Psoas muscle (tissue), 8 donors: ENCODE measurements around the gene LSMEM2. TPM values are rescaled to one million over a fixed set of nuclear protein-coding genes. Genes with fewer than 3 reads are reported as not detected.

Experiments used
- ATAC-seq, 4 donors: fragments of 200-7000 bp; cut with Tn5 transposase; one replicate each; pipeline ENCODE4 v1.9.1; 2020; ENCODE audit warnings: moderate library complexity in 3 of 4, mild to moderate bottlenecking in 2 of 4
- DNase-seq, 2 donors: peaks; one replicate each; pipeline ENCODE4 v3.0.0-alpha.2; 2020
- H3K27ac ChIP-seq: fragments of 200-600 bp; one replicate; pipeline ENCODE4 v1.8.0; 2022
- H3K27me3 ChIP-seq, 3 donors: fragments of 200-600 bp in 1 of 3; one replicate each; pipeline versions ENCODE4 v1.6.1 to v1.8.0; 2013 to 2022; ENCODE audit warnings: low read length in 2 of 3, mild to moderate bottlenecking in 2 of 3, moderate library complexity in 1 of 3; ENCODE audit not compliant: insufficient read depth in 3 of 3
- H3K36me3 ChIP-seq, 2 donors: fragments of 200-600 bp in 1 of 2; one replicate each; pipeline versions ENCODE4 v1.6.1 to v1.8.0; 2013 to 2022; ENCODE audit warnings: low read depth in 1 of 2, mild to moderate bottlenecking in 1 of 2, moderate library complexity in 1 of 2; ENCODE audit not compliant: insufficient read depth in 1 of 2
- H3K4me1 ChIP-seq: fragments of 200-600 bp; one replicate; pipeline ENCODE4 v1.8.0; 2022
- H3K4me3 ChIP-seq: fragments of 200-600 bp; one replicate; pipeline ENCODE4 v1.8.0; 2022; ENCODE audit warnings: mild to moderate bottlenecking
- H3K9me3 ChIP-seq: fragments of 200-600 bp; one replicate; pipeline ENCODE4 v1.8.0; 2022
- CTCF ChIP-seq: fragments of 200-600 bp; IDR thresholded peaks from one replicate; pipeline ENCODE4 v1.8.0; 2022; ENCODE audit warnings: antibody characterized with exemption
- WGBS, 3 donors: extraction: QIAGEN DNeasy Blood & Tissue Kit; methylation state at CpG; one replicate each; pipeline versions ENCODE4 v1.1.6 to v1.1.7; 2013; 5-methylcytosine and 5-hydroxymethylcytosine counted together
- intact Hi-C, 2 donors: fragments of 100-400 bp; cut with DNase I; formaldehyde crosslinking; loops; one replicate each; pipeline versions ENCODE4 v1.11.0 to v1.14.2; 2022
- polyA plus RNA-seq, 3 donors: library from polyadenylated mRNA; stranded (reverse); fragments of 200-250 nt; gene quantifications; one replicate each; pipeline ENCODE4 v1.2.3, GENCODE V29; 2013
- total RNA-seq, 4 donors: library from RNA; stranded (reverse); fragmentation: NEBNext Ultra II Directional in 2 of 4; extraction: Animal tissue kit (Norgen Biotek cat#: 25700) in 2 of 4; gene quantifications; one replicate each; pipeline versions ENCODE4 v1.2.1 to v1.2.4, GENCODE V29; 2021 to 2023
- donor health status: healthy with polysubstance abuse.
- donor health status: DM: no; HTN: no; CAD: no; lungs with moderate emphysema.
- donor health status: Bipolar disorder and iron deficiency.
- donor health status: healthy.
- donor health status: DM: yes; HTN: yes; CAD: no.
- donor health status: DM: no; HTN: no; CAD: no.
- donor health status: DM: no; HTN: no; CAD: no.
- donor health status: DM: yes; HTN: yes; CAD: no.

Gene LSMEM2
- total and polyA plus RNA-seq, 7 donors, result 0.61 to 13.1 (median 1.1) TPM

- 45 to 48% (median 46%) methylated on average over 9 of the region's 9 CpGs for WGBS, 3 donors
- no peak for TF ChIP-seq CTCF
- intact Hi-C loops, result no loop called here
Measured at GRCh38 chr3:50297896-50298725, 19.2 kb downstream of the LSMEM2 start.

GRCh38 chr3:50298836-50299637 is 20.1 kb downstream of the LSMEM2 start, which contains the start of the genes HYAL3 and NAA80:
Gene HYAL3 (minus strand): TSS chr3:50299405. CDS start chr3:50295602, 3,803 bp downstream.
Gene NAA80 (minus strand): TSS chr3:50299405. CDS start chr3:50297463, 1,942 bp downstream.
- ATAC-seq (peak; percentile 89 to 91 (median 89)), DNase-seq (peak; percentile 99 to 100)
- intact Hi-C loops, result no loop called here
- H3K9me3 ChIP-seq, result no peaks in the 10 kb centered on the region
- WGBS, 3 donors, result 0 to 1% (median 1%) methylated on average over 46 to 61 of the region's 61 CpGs
- no peaks in the 10 kb centered on the region for H3K27me3 ChIP-seq
- peak within 1 kb of the TSS; percentile 88 for H3K27ac ChIP-seq
- peak; percentile 43 for TF ChIP-seq CTCF
- H3K36me3 ChIP-seq, result peaks cover 0 to 6% of the 10 kb centered on the region in 2 donors
- H3K4me1 ChIP-seq, result peaks cover 29% of the 10 kb centered on the region
- H3K4me3 ChIP-seq, result peak within 1 kb of the TSS; percentile 76

More at GRCh38 chr3:50297896-50298725, 19.2 kb downstream of the LSMEM2 start:
- Histone ChIP-seq H3K36me3 (peaks cover 0 to 6% of the 10 kb centered on the region in 2 donors), H3K27ac (peak overlapping the region; percentile 87), H3K4me1 (peaks cover 31% of the 10 kb centered on the region), H3K9me3 (no peaks in the 10 kb centered on the region), H3K27me3 (no peaks in the 10 kb centered on the region), H3K4me3 (peak overlapping the region; percentile 76)
- peak in 1 of 2 donors; percentile 61 for DNase-seq
- ATAC-seq, result no peak

- intact Hi-C loops, result no loop called here
- DNase-seq, result no peak
- Histone ChIP-seq H3K9me3 (no peaks in the 10 kb centered on the region), H3K27ac (peak overlapping the region; percentile 88), H3K4me3 (peak overlapping the region; percentile 76), H3K27me3 (no peaks in the 10 kb centered on the region), H3K4me1 (peaks cover 29% of the 10 kb centered on the region), H3K36me3 (peaks cover 0 to 6% of the 10 kb centered on the region in 2 donors)
- TF ChIP-seq CTCF, result no peak
- ATAC-seq, result no peak
- WGBS, 3 donors, result 0 to 1% (median 0%) methylated on average over 12 of the region's 12 CpGs
Measured at GRCh38 chr3:50299638-50299928, 20.7 kb downstream of the LSMEM2 start.

- no peaks in the 10 kb centered on the region for H3K9me3 ChIP-seq
- WGBS, 3 donors, result 27 to 38% (median 29%) methylated on average over 12 of the region's 12 CpGs
- peak in 3 of 4 donors; percentile 17 to 31 (median 30) for ATAC-seq
- intact Hi-C loops, result no loop called here
- peaks cover 0 to 6% of the 10 kb centered on the region in 2 donors for H3K36me3 ChIP-seq
- H3K4me1 ChIP-seq, result peaks cover 29% of the 10 kb centered on the region
- DNase-seq, result peak in 1 of 2 donors; percentile 71
- no peak for TF ChIP-seq CTCF
- H3K27me3 ChIP-seq, result no peaks in the 10 kb centered on the region
- H3K27ac ChIP-seq, result peak overlapping the region; percentile 88
- peak overlapping the region; percentile 76 for H3K4me3 ChIP-seq
Measured at GRCh38 chr3:50299929-50300680, 21.2 kb downstream of the LSMEM2 start.
